ENCODE measurements around the gene PARVB.

The PARVB gene

DNA sequence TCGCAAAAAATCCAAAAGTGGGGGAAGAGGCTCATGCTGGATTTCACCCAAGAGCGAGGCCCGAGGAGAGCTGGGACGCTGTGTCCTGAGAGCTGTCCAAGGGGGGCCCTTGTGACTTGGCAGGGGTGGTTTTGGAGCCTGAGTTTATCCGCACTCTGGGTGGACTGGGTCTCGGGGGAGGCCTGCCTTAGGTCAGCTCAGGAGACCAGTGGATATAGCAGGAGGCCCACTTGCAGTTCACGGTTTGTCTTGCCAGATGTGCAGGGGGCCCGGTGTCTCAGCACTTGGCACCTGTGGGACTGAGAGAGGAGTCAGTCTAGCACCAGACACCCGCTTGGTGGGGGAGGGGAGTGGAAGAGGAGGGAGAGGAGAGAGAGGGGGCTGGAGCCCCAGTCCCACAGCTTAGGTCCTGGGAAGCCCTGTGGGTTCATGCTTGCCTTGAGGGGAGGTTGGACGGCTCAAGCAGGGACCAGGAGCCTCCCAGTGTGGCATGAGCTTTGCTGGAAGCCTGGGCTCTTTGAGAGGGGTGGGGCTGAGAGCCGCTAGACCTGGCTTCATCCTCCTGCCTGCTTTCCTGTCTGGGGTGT, 33.4 kb downstream of the PARVB start:
- no peak for DNase-seq

DNA sequence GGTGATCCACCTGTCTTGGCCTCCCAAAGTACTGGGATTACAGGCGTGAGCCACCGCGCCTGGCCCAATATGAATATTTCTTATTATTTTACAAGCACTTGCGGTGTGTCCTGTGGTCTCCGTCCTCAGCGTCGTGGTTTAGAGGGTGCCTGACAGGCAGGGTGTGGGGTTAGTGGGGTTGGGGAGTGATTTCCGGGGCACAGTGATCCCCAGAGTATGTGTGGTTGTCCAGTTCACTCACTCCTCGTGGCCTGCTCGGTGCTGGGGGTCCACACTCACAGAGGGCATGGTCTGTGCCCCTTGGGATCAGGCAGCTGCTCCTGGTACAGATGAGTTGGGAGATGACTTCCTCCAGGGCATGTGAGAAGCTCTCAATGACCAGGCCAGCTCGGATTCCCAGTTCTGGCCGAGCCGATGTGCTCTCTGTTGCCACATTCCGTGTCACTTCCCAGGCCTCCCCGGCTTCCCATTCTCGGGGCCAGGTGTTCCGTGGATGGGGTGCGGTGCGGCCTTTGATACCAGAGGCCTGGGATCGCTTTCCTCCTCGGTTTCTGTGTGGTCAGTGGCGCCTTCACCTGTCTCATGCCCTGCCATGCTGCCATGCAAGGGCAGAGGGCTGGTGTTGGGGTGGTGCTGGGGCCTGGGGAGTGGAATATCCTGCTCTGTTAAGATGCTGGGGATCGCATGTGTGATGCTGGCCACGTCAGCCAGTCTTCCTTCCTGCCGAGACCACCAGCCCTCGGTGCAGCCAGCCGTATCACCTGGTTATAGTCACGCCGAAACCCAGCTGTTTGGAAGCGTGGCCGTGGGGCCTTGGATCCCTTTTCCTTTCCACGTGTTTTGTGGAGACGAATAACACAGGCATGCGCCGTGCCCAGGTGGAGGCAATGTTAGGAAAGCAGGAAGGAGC, 39.6 kb downstream of the PARVB start:
- no peak for DNase-seq

DNA sequence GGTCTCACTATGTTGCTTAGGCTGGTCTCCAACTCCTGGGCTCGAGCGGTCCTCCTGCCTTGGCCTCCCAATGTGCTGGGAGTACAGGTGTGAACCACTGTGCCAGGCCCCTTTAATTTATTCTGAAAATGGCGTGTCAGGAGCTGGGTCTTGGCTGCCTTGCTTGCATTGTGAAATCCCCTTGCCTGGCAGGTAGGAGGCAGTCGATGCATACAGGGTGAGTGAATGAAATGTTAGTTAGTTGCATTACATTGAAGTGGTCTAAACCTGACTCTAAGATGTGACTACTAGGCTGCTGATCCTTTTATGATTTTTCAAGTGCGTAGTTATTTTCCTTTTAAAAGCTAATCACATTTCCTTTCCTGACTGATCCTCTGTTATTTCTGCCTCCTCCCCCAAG, 42.9 kb downstream of the PARVB start:
- DNase-seq, result no peak

DNA sequence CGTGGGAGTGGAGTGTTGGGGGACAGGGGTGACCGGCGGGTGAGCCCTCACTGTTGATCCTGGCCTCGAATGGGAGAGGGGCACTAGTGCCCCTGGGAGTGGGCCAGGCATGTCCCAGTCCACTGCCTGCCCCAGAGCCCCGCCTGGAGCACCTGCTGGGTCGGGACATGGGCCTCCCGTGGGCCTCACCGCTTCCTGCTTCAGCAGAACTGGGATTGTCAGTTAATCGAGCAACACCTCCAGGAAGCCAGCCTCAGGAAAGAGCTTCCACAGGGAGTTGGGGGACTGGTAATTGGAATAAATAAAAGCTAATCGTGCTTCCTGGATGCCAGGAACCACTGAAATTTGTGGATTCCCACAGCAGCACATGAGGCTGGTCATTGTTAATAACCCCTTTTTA, 43.8 kb downstream of the PARVB start:
- DNase-seq, result no peak

DNA sequence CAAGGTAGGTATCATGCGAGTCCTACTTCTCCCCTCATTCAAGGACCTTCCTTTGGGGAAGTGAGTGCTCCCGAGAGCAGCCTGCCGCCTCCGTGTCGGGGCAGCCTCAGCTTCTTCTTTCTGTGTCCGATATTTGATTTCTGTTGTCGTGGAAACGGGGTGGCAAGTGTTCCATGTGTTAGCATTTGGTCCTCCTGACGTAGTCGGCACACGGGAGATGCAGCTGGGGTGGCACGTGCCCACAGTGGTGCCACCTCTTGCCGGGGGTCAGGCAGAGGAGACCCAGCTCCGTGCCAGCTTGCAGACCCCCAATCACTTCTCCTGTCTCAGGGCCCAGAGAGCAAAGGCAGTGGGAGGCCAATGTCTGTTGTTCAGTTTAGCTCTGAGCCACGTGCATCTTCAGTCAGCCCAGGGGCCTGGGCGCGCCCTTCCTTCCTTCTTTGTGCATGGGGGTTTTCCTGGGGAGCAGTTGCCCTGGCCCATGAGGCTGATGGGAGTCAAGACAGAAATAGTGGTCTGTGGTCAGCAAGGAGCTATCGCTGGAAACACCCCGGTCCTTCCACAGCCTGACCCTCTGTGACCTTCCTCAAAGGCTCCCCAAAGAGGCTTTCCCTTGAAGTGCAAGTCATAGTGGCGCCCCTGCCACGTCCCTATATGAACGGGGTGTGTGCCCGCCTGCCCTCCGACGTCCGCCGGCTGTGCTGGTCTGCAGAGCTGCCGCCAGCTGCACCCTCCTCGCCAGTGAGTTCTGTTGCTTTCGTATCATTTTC, 44.5 kb downstream of the PARVB start:
- no peak for DNase-seq

DNA sequence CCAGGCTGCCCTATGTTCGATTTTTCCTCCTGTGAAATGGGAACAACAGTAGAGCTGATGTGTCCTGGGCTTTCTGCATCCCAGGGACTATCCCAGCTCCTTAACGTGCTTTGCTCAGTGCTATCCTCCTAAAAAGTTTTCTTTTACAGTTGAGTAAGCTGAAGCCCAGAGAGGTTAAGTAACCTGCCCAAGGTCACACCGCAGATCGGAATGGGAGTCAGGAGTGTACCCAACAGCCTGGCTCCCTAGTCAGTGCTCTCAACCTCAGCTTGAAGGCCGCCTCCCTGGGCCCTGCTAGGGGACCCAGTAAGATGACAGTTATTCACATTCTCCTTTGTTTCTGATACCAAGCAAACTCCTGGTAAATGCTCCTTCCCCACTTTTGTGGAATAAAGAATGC, 45.9 kb downstream of the PARVB start:
- no peak for DNase-seq

DNA sequence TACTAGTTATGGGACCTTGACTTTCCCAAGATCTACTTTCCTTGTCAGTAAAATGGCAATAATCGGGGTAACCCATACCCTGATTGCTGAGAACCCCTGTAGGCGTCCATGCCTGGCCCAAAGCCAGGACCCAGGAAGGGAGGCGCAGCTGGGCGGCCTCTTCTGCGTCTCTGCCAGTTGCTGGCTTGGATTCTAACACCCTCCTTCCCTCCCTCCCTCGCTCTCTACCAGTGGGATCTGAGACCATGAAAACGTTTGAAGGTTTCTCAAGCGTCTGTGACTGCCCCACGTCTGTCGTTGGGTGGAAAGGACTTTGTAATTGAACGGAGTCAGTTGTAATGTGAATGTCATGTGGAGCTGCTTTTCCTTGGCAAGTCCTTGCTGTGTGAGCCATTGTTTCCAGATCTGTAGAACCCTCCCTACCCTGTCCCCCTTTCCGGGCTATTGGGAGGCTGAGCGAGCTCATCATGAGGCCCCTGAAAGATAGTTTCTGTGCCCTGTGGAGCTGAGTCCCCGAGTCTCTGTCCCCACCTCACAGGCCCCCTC, 47.8 kb downstream of the PARVB start:
- DNase-seq, result no peak

DNA sequence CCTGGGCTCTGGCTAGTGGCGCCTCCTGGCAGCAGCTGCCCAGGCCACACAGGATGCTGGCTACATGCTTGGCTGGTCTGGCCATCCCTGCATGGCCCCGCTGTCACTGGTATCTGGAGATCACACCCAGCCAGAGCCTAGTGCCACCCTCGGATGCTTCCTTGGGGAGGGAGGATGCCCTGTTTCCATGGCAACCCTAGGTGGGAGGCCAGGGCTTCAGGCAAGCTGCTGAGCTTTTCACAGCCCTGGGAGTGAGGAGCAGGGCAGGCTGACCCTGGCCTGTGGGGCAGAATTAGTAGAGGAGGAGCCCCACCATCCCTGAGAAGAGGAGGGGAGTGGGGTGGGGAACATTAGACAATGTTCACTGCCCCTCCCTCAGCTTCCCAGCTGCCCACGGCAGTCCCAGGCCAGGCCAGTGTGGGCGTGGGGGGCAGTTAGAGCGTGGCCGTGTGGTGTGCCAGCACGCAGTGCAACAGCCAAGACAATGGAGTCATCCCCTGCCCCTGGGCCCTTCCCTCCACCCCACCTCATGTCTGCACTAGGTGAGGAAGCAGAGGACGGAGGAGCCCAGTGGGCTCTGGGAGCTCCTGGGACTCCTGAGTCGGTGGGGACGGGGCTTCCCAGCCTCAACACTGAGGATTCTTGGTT, 50.4 kb downstream of the PARVB start:
- DNase-seq, result no peak

DNA sequence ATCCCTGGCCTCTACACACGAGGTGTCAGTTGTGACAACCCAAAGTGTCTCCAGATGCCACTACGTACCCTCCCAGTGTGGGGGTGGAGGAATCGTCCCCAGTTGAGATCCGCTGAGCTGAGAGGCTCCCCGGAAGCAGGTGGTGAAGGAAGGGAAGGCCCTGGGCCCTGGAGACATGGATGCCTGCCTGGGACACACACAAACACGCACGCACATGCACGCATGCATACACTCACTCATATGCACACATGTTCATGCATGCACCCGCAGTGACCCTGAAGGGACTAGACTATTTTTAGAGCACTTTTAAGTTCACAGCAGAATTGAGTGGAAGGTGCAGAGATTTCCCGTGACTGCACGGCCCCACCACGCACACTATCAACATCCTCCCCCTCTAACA, 50.9 kb downstream of the PARVB start:
- DNase-seq, result no peak

DNA sequence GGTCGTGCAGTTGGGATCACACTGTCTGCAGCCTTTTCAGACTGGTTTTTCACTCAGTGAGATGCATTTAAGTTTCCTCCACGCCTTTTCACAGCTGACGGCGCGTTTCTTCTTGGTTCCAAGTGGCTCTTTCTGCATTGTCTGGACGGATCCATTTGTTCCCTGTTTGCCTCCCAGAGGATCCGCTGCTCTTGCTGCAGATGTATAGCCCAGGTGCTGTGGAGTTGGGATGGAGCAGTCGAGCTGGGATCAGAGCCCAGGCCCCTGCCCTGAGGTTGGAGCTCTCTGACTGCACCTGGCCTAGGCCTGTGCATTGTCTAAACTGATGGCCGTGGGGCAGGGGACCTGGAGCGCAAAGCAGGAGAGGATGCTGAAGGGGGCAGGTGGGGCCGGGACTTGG, 51.6 kb downstream of the PARVB start:
- no peak for DNase-seq

DNA sequence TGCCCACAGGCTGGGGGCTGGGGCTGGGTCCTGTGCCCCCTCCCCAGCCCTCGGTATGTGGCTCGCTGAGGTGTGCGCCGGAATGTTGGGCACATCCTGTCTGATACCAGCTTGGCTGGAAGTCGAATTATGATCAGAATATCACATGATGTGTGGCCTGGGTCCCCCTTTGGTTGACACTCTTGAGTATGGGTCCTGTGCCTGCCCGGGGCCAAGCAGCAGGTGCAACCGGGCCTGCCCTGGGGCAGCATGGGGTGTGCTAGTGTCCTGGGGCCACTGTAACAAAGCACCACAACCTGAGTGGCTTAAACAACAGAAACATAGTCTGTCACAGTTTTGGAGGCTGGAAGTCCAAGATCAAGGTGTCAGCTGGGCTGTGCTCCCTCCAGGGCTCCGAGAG, 52.7 kb downstream of the PARVB start:
- DNase-seq, result no peak

DNA sequence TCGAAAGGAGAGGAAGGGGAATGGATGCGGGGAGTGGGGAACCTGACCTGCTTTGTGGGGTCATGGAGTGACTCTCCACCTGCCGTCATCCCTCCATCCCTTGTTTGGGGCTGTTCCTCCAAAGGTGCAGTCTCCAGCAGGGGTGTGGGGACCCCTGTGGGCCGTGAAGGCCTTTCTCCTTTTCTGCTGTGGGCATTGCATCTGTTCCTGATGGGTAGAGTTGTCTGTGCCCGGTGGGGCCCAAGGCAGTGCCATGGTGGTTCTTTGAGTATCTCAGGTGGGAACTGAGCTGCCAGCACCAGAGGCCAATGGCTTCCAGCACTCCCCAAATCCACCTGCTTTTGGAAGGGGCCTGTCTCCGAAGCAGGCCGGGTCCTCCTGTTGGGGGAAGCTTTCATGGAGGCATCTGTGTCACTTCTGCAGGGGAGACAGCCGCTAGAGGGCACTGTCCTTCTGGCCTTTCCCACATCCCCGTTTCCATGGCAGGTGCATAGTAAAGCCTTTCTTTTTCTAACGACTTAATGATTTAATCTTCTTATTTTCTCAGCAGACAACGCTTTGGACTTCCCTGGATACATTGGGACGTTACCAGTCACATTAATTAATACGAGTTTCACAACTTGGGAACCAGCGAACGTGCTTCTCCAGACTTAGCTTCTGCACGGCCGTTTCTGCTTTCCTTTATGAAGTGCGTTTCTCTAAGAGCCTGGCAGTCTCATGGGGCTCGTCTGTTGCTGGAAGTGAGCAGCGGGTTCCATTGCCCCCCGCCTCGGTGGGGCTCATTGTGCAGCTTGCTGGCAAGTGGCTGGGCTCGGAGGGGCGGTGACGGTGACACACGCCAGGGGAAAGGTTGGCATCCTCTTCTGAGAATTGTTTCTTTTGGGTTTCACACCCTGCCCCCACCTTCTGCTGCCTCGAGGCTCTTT, 57.1 kb downstream of the PARVB start:
- DNase-seq, result peak; percentile 66 to 69

DNA sequence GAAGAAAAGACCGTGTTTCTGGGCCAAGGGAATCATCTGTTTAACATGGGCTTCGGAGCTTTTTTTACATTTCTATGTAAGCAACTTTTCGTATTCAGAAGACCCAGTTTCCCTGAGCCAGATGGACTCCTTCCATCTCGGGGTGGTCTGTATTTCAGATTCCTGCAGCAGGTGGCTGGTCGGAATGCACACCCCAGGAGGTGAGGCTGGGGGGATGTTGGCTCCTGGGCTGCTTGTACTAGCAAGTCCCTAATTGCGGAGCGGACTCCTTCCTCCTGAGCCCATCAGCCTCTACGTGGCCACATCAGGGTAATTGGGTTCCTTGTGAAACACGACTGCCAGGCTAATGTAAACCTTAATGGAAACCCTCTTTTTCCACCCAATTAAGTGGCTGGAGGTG, 58.7 kb downstream of the PARVB start:
- DNase-seq, result no peak

DNA sequence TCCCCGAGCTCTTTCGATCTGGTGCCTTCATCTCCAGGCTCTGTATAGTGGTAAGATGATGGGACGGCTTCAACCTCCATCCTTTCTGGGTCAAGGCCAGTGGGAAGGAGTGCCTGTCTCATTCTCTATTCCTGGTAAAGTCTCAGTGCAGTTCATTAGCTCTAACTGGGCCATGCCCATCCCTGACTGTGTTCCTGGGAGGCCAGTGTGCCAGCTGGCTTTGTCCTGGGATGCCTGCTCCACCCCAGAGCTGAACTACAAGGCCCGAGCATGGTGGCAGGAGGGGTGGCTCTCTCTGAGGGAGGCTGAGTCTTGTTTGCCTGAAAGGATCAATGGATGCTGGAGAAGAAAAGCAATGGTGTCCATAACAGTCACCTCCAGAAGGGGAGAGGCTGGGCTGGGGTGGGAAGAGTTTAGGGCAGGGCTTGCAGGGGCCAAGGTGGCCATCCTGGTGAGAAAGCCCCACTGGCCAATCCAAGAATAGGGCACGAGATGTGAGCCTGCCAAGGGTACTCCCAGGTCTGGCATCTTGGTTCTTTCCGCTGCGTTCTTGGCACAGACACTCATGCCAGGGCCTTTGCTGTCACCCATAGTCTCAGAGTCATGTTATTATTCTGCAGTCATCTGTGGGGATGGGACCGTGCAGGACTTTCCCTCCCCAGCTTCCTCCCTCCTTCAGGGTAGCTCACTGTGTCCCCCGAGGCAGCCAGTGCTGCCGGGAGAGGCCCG, 60.1 kb downstream of the PARVB start:
- no peak for DNase-seq

DNA sequence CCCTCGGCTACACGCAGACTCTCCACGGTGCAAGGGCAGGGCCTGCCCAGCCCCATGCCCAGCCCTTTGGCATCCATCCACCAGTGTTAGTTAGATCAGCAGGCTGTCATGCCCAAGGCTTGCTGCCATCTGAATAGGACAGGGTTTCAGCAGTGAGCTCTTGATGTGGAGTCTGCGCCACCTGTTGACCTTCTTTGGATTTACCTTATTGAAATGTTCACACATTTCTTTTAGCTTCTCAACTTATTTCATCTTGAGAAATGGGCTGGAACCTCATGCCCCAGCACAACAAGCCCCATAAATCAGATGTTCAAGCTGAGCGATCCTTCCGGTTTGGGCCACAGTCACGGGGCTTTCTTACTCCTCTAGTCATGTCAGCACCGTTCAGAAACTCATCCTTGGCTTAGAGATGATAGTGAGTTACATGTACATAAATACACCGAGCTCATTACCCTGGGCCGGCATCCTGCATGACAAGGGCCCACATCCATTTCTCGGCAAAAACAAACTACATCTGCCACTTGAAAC, 61.7 kb downstream of the PARVB start:
- no peak for DNase-seq

DNA sequence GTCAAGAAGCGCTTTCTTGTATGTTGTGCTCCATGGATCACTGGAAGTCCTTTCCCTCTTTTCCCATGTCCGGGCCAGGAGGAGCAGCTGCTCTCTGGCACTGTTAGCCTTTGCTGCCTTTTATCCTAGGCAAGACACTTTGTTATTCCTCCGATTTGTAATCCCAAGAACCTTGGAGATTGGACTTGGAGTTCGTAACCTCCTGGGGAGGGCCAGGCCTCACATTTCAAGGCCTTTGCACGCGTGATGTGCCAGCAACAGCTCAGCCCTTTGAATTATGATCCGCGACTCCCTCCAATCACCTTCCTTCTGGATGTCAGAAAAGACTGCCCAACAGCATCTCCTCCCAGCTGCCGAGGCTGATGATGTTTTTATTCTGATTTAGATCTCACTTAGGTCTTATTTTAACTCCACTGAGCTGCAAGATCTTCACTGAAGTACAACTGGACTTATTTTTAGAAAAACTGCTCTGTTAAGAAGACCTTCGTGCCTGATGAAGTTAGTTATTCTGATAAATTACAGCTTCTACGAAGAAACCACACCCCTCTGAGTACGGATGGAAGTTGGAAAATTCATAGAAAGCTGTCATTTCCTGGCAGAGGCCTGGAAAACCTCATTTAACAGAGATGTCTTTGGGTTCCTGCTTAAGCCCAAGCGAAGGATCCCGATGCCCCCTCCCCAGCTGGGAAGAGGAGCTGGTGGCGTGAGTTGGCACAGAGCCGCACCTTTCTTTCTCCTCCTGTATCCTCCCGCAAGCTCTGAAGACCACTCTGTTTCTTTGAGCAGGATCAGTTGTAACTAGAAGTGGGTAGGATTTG, 62.4 kb downstream of the PARVB start:
- no peak for DNase-seq

DNA sequence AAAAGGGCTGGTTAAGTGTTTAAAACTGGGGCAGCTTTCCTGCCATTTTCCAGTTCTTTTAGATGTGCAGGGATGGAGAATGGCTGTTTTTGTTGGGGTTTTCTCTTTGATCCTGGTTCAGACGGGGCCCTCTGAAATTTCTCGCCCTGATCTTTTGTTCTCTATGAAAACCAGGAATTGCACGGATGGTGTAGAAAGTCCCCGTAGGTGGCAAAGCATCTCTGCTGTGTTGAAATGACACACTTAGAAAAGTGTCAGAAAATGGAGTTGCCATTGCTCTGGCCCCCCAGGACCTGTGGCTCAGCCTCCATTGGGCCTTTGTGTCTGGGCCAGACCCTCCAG, 63.0 kb downstream of the PARVB start:
- DNase-seq, result no peak

DNA sequence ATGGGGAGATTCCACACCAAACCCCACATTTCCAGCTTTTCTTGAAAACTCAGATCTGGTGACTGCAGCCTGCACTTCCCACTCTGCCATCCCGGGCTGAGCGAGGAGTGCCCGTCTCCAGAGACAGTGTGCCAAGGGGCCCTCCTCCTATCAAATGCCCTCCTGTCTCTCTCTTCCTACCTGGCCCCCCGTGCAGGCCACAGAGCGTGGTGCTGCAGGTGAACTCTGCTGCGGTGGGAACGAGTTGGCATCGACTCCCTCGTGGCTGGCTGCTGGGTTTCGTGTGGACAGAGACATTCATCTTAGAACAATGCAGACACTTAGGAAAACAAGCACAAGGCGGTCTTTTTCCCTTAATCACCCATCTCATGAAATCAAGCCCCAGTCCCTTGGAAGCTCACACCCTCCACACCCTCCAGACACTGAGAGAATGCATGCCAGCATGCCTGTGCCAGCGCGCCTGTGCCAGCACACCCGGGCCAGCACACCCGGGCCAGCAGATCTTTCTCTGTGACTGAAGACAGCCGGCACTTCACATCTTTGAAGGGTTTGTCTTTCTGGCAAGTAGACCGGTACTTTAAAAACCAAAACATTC, 65.0 kb downstream of the PARVB start:
- no peak for DNase-seq

DNA sequence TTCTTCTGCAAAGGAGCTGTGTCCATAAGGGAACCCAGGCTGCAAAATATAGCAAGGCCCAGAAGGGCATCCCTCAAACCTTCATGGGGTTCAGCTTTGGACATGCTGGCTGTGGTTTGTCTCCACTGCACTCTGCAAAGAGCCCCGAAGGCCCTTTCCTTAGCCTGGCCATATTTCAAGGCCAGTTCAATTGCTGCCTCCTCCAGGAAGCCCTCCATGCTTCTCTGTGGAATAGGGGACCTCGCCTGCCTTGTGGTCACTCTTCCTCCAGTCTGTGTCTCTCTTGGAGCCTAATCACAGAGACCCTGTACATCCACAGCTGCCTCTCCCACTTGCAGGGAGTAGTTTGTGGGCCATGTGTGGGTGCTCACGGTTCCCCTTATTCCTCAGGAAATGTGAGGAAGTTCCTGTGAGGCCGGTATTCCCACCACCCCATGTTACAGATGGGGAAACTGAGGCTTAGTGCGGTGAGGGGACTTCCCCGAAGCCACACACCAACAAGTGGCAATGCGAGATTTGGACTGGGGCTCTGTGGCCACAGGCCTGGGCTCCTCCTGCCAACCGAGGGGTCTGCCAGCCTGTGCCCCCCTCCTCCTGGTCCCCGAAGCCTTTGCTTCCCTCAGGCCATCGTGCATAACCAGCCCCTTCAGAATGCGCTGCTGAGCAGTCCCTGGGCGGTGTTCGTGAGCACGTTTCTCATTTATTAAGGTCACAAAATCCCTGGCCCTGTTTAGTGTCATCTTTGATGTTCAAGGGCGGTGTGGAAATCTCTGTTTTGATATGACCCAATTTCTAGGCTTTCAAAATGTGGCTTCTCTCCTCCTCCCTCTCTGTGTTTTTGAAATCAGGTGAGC, 65.8 kb downstream of the PARVB start:
- DNase-seq, result no peak

Data from activated CD4-positive, alpha-beta T cell treated with anti-CD3 and anti-CD28 coated beads for 4 hours (primary cell).